Measurements from ENCODE around the gene UQCC3.

DNA sequence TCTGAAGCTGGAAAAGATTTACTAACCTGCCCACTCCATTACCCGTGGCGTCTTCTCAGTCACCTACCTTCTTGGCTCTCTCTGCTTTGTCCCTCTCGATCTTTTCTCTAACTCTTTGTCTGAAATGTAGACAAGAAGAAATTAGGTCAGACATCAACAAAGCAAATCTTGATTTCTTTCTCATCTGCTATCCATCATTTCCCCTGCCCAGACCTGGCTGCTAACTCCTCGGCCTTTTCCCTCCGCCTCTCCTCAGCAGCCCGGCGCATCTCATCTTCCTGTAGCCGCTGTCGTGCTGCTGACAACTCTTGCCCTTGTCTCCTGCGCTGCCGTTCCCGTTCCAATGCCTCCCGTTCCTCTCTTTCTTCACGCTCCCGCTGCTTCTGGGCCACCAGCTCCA, 6.2 kb downstream of the UQCC3 start:
- TF ChIP-seq, protein P1, sequence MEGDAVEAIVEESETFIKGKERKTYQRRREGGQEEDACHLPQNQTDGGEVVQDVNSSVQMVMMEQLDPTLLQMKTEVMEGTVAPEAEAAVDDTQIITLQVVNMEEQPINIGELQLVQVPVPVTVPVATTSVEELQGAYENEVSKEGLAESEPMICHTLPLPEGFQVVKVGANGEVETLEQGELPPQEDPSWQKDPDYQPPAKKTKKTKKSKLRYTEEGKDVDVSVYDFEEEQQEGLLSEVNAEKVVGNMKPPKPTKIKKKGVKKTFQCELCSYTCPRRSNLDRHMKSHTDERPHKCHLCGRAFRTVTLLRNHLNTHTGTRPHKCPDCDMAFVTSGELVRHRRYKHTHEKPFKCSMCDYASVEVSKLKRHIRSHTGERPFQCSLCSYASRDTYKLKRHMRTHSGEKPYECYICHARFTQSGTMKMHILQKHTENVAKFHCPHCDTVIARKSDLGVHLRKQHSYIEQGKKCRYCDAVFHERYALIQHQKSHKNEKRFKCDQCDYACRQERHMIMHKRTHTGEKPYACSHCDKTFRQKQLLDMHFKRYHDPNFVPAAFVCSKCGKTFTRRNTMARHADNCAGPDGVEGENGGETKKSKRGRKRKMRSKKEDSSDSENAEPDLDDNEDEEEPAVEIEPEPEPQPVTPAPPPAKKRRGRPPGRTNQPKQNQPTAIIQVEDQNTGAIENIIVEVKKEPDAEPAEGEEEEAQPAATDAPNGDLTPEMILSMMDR (IDR thresholded peaks at IDR 0.05): no peak
- TF ChIP-seq POLR2AphosphoS5 (IDR thresholded peaks at IDR 0.05) (no peak), POLR2A (IDR thresholded peaks at IDR 0.05; ENCODE audit: low read depth) (no peak), EP300 (IDR thresholded peaks at IDR 0.05) (no peak)
